Liver (tissue), 3 donors: ENCODE results near the gene BHLHE40.

Experiments
- RAD21 ChIP-seq, 2 donors: IDR thresholded peaks; 2 replicates each; pipeline ENCODE4 v1.6.1; 2016; ENCODE audit warnings: antibody characterized with exemption in 2 of 2, mild to moderate bottlenecking in 2 of 2
- TAF1 ChIP-seq: conservative IDR thresholded peaks from 2 replicates; pipeline ENCODE4 v1.6.1; 2016; ENCODE audit warnings: antibody characterized with exemption, mild to moderate bottlenecking
- TF ChIP-seq, protein P1 (sequence below): fragments of 150-350 bp; IDR thresholded peaks from 2 replicates; pipeline ENCODE4 v1.5.1; 2017; ENCODE audit warnings: improper control_type of control experiment, low read depth, low read length; ENCODE audit not compliant: missing input control
- donor health status: healthy.
- donor health status: healthy.

DNA sequence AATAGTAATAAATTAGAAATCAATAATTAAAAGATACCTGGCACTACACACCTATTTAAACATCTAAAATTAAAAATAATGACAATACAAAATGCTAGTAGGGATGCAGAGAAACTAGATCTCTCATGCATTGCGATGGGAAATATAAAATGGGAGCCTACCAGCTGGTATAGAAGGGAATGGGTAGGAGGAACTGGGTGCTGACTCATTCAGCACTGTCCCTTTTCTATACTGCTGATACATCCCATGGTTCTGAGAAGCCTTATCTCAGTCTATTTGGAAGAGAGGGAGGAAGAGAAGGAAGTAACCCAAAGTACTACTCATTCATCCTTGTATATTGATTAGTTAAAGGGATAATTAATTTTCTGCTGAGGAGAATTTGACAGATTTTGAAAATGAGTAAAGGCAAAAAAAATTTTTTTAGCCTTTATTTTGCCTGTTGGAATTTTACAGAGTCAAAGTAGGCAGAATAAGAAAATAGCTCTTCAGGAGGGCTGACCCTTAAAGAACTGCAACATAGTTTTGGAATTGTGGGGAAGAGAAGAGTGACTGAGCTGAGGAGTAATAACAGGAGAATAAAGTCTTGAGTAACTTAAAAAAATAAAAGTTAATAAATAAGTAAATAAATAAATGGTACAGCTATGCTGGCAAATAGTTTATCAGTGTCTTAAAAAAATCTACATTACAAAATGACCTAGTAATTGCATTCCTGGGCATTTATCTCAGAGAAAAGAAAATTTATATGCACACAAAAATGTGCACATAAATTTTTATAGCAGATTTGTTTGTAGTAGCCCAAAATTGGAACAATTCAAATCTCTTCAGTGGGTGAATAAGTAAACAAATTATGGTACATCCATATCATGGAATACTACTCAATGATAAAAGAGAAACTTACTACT, 15.3 kb upstream of the BHLHE40 start:
- no peak for TF ChIP-seq TAF1
- TF ChIP-seq RAD21 (IDR thresholded peaks at IDR 0.05), result no peak
- TF ChIP-seq, protein P1, sequence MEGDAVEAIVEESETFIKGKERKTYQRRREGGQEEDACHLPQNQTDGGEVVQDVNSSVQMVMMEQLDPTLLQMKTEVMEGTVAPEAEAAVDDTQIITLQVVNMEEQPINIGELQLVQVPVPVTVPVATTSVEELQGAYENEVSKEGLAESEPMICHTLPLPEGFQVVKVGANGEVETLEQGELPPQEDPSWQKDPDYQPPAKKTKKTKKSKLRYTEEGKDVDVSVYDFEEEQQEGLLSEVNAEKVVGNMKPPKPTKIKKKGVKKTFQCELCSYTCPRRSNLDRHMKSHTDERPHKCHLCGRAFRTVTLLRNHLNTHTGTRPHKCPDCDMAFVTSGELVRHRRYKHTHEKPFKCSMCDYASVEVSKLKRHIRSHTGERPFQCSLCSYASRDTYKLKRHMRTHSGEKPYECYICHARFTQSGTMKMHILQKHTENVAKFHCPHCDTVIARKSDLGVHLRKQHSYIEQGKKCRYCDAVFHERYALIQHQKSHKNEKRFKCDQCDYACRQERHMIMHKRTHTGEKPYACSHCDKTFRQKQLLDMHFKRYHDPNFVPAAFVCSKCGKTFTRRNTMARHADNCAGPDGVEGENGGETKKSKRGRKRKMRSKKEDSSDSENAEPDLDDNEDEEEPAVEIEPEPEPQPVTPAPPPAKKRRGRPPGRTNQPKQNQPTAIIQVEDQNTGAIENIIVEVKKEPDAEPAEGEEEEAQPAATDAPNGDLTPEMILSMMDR, result no peak
